Neural progenitor cell (in vitro differentiated cells): ENCODE measurements around the gene C4B. TPM values are rescaled to one million over a fixed set of nuclear protein-coding genes. Genes with fewer than 3 reads are reported as not detected.
A peak's percentile ranks its signal among the peaks of the same experiment; 100 is the strongest.
"Not testable (repeated sequence)": the region's sequence is repeated elsewhere in the genome, so short reads cannot be mapped to it uniquely, and the experiment has no call there.

ENCODE experiments used
- DNase-seq: peaks from one replicate; pipeline ENCODE4 v3.0.0-alpha.2; 2016; ENCODE audit warnings: low spot score
- H2AFZ ChIP-seq: fragments of 200-600 bp; sonication (generic); replicated peaks from 2 replicates; pipeline ENCODE4 v1.6.1; 2016; ENCODE audit warnings: antibody characterized with exemption
- H3F3A ChIP-seq: fragments of 200-600 bp; sonication (generic); 2 replicates; pipeline ENCODE4 v1.6.1; 2016; ENCODE audit warnings: antibody characterized with exemption, low read depth
- H3K27ac ChIP-seq: fragments of 200-600 bp; sonication (generic); 2 replicates; pipeline ENCODE4 v1.5.1; 2016; ENCODE audit warnings: mild to moderate bottlenecking
- H3K27me3 ChIP-seq: fragments of 200-600 bp; sonication (generic); 2 replicates; pipeline ENCODE4 v1.6.1; 2016; ENCODE audit warnings: mild to moderate bottlenecking, moderate library complexity
- H3K36me3 ChIP-seq: fragments of 200-600 bp; sonication (generic); 2 replicates; pipeline ENCODE4 v1.5.1; 2016
- H3K4me1 ChIP-seq: fragments of 200-600 bp; sonication (generic); 2 replicates; pipeline ENCODE4 v1.6.1; 2016; ENCODE audit warnings: mixed run types
- H3K4me2 ChIP-seq: fragments of 200-600 bp; sonication (generic); 2 replicates; pipeline ENCODE4 v1.6.1; 2016
- H3K4me3 ChIP-seq: fragments of 200-600 bp; sonication (generic); 2 replicates; pipeline ENCODE4 v1.5.1; 2016
- H3K79me2 ChIP-seq: fragments of 200-600 bp; sonication (generic); 2 replicates; pipeline ENCODE4 v1.6.1; 2016; ENCODE audit warnings: low read depth
- H3K9ac ChIP-seq: fragments of 200-600 bp; sonication (generic); 2 replicates; pipeline ENCODE4 v1.6.1; 2016
- H3K9me3 ChIP-seq: fragments of 200-600 bp; sonication (generic); 2 replicates; pipeline ENCODE4 v1.5.1; 2016; ENCODE audit warnings: low read depth
- H4K20me1 ChIP-seq: fragments of 200-600 bp; sonication (generic); 2 replicates; pipeline ENCODE4 v1.6.1; 2016; ENCODE audit warnings: low read depth
- H3K27ac Mint-ChIP-seq: 3 replicates; pipeline ENCODE4 v1.8.0; 2021; ENCODE audit warnings: mixed read lengths
- H3K27me3 Mint-ChIP-seq: 2 replicates; pipeline ENCODE4 v1.8.0; 2022; ENCODE audit warnings: low read depth, mild to moderate bottlenecking, inconsistent platforms, moderate library complexity, mixed read lengths; ENCODE audit not compliant: insufficient read depth
- H3K36me3 Mint-ChIP-seq: 3 replicates; pipeline ENCODE4 v1.8.0; 2021; ENCODE audit warnings: mixed read lengths
- H3K4me1 Mint-ChIP-seq: 3 replicates; pipeline ENCODE4 v1.8.0; 2021; ENCODE audit warnings: mixed read lengths
- H3K4me3 Mint-ChIP-seq: 3 replicates; pipeline ENCODE4 v1.8.0; 2021; ENCODE audit warnings: mild to moderate bottlenecking, moderate library complexity, mixed read lengths
- H3K9me3 Mint-ChIP-seq: 3 replicates; pipeline ENCODE4 v1.8.0; 2020; ENCODE audit warnings: mixed read lengths
- EZH2 ChIP-seq: fragments of 200-600 bp; sonication (generic); IDR thresholded peaks from 2 replicates; pipeline ENCODE4 v1.6.1; 2017; ENCODE audit warnings: antibody characterized with exemption, mild to moderate bottlenecking, moderate library complexity
- EZH2phosphoT487 ChIP-seq: fragments of 200-600 bp; sonication (generic); IDR thresholded peaks from 2 replicates; pipeline ENCODE4 v1.6.1; 2017; ENCODE audit warnings: antibody characterized with exemption
- total RNA-seq: library from RNA; depleted of rRNA; stranded (reverse); fragments of >200 nt; gene quantifications from 2 replicates; pipeline ENCODE4 v1.2.3, GENCODE V29; 2015; ENCODE audit warnings: low replicate concordance
- TF ChIP-seq, protein P1 (sequence below): fragments of 200-600 bp; sonication (generic); IDR thresholded peaks from 2 replicates; pipeline ENCODE4 v1.5.1; 2017; ENCODE audit warnings: antibody characterized with exemption, mild to moderate bottlenecking

C4B gene
- 0.30 and 1.5 TPM in 2 replicates for total RNA-seq

DNA sequence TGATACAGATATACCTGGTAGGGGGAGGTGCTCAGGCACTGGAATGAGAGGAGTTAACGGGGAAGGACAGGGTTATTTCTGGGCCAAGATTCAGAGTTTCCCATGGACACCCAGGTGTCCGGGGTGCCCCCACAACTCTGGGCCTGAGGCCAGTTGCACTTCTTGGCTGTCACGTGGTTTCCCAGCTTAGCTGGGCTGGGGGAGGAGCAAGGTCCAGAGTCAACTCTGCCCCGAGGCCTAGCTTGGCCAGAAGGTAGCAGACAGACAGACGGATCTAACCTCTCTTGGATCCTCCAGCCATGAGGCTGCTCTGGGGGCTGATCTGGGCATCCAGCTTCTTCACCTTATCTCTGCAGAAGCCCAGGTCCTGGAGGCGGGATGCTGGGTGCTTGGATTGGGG lies at the start of gene C4B:
Gene C4B, plus strand, starts transcription at position 249 of the 400 bp plus-strand sequence. Its CDS starts 51 bp downstream, at position 300.
- H3K4me1 ChIP-seq, H3K79me2 ChIP-seq, H3K4me3 ChIP-seq, H3K9ac ChIP-seq, H3K36me3 ChIP-seq, H3K9me3 ChIP-seq, H3K4me3 Mint-ChIP-seq, DNase-seq, H3K27me3 ChIP-seq, H3K4me2 ChIP-seq, H3K27ac ChIP-seq, H2AFZ ChIP-seq, H3F3A ChIP-seq, H3K9me3 Mint-ChIP-seq, H3K4me1 Mint-ChIP-seq, H3K27ac Mint-ChIP-seq, H3K36me3 Mint-ChIP-seq, H4K20me1 ChIP-seq, H3K27me3 Mint-ChIP-seq: not testable (repeated sequence)

DNA sequence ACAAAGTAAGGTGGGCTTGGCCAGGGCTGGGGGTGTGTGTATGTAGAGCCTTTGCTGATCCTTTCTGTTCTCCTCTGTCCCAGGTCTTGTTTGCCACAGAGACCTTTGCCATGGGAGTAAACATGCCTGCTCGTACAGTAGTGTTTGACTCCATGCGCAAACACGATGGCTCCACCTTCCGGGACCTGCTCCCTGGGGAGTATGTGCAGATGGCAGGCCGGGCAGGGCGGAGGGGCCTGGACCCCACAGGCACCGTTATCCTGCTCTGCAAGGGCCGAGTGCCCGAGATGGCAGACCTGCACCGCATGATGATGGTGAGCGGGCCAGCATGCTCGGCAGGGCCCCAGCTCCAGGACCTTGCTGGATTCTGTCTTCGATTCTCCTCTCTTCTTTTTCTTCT lies 48.9 kb upstream of the C4B start:
- Histone ChIP-seq H3K27me3 (no peaks in the 10 kb centered on the region), H3K27ac (no peak overlapping the region), H4K20me1 (no peaks in the 10 kb centered on the region), H3K9me3 (no peaks in the 10 kb centered on the region), H3K9ac (no peak overlapping the region), H3K36me3 (no peaks in the 10 kb centered on the region), H3K79me2 (no peaks in the 10 kb centered on the region), H2AFZ (no peak overlapping the region), H3F3A (peaks cover 4% of the 10 kb centered on the region), H3K4me1 (no peaks in the 10 kb centered on the region), H3K4me3 (no peak overlapping the region), H3K4me2 (no peak overlapping the region)
- peaks cover 3% of the 10 kb centered on the region for H3K27me3 Mint-ChIP-seq
- TF ChIP-seq EZH2 (no peak), EZH2phosphoT487 (no peak)
- TF ChIP-seq, protein P1, sequence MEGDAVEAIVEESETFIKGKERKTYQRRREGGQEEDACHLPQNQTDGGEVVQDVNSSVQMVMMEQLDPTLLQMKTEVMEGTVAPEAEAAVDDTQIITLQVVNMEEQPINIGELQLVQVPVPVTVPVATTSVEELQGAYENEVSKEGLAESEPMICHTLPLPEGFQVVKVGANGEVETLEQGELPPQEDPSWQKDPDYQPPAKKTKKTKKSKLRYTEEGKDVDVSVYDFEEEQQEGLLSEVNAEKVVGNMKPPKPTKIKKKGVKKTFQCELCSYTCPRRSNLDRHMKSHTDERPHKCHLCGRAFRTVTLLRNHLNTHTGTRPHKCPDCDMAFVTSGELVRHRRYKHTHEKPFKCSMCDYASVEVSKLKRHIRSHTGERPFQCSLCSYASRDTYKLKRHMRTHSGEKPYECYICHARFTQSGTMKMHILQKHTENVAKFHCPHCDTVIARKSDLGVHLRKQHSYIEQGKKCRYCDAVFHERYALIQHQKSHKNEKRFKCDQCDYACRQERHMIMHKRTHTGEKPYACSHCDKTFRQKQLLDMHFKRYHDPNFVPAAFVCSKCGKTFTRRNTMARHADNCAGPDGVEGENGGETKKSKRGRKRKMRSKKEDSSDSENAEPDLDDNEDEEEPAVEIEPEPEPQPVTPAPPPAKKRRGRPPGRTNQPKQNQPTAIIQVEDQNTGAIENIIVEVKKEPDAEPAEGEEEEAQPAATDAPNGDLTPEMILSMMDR: no peak
- H3K4me3 Mint-ChIP-seq: no peak overlapping the region
- peaks cover 9% of the 10 kb centered on the region for H3K4me1 Mint-ChIP-seq
- H3K27ac Mint-ChIP-seq: no peak overlapping the region
- H3K36me3 Mint-ChIP-seq: peaks cover 41% of the 10 kb centered on the region
- DNase-seq: no peak
- no peaks in the 10 kb centered on the region for H3K9me3 Mint-ChIP-seq

DNA sequence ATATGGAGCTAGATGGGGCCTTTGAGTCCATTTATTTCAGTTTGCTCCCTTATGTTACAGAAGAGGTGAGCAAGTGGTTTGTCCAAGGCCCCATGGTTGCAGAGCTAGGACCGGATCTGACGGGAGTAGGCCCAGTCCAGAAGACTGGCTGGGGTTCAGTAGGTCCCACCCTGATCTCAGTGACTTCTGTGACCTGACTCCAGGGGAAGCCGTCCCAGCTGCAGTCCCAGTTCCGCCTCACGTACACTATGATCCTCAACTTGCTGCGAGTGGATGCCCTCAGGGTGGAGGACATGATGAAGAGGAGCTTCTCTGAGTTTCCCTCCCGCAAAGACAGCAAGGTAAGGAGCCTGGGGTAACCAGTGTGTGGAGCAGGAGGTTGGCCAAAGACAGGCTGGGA lies 48.1 kb upstream of the C4B start:
- H3K4me1 ChIP-seq: peaks cover 6% of the 10 kb centered on the region
- H3K27me3 Mint-ChIP-seq: peaks cover 5% of the 10 kb centered on the region
- no peak overlapping the region for H3K27ac Mint-ChIP-seq
- H3K36me3 Mint-ChIP-seq: peaks cover 41% of the 10 kb centered on the region
- no peaks in the 10 kb centered on the region for H3K9me3 ChIP-seq
- H3K9ac ChIP-seq: no peak overlapping the region
- H3F3A ChIP-seq: peaks cover 12% of the 10 kb centered on the region
- H3K4me3 ChIP-seq: no peak overlapping the region
- no peak for DNase-seq
- no peaks in the 10 kb centered on the region for H3K36me3 ChIP-seq
- H3K27ac ChIP-seq: no peak overlapping the region
- H3K79me2 ChIP-seq: peaks cover 8% of the 10 kb centered on the region
- H3K9me3 Mint-ChIP-seq: no peaks in the 10 kb centered on the region
- TF ChIP-seq EZH2 (no peak), EZH2phosphoT487 (no peak)
- TF ChIP-seq, protein P1: no peak
- no peak overlapping the region for H3K4me3 Mint-ChIP-seq
- peaks cover 7% of the 10 kb centered on the region for H3K4me1 Mint-ChIP-seq
- H3K4me2 ChIP-seq: no peak overlapping the region
- no peaks in the 10 kb centered on the region for H3K27me3 ChIP-seq
- H4K20me1 ChIP-seq: no peaks in the 10 kb centered on the region
- H2AFZ ChIP-seq: no peak overlapping the region

DNA sequence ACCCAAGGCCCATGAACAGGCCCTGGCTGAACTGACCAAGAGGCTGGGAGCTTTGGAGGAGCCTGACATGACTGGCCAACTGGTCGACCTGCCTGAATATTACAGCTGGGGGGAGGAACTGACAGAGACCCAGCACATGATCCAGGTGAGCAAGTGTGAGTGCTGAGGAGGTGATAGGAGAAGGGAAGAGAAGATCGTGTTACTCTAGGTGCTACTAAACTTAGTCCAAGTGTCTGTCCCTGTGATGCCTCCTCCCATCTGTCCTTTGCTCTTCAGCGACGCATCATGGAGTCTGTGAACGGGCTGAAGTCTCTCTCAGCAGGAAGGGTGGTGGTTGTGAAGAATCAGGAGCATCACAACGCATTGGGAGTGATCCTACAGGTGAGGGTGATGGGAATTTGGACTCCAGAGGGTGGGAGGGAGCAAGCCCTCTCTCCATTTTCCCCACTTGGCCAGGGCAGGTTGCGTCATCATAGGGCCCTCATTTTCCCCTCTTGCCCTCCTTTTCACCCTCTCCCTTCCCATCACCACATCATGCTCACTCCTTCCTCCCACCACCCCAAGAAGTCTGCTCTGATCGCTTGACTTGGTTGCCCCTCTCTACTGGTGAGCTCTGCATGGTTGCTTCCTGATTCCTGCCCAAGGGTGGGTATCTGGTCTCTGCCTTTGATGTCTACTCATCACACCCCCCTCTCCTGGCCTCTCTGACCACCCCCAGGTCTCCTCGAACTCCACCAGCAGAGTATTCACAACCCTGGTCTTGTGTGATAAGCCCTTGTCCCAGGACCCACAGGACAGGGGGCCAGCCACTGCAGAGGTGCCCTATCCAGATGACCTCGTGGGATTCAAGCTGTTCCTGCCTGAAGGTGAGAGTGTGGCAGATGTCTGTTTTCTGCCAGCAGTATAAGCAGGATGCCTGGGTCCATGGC lies 47.3 kb upstream of the C4B start:
- Mint-ChIP-seq H3K4me1 (peaks cover 10% of the 10 kb centered on the region), H3K9me3 (no peaks in the 10 kb centered on the region), H3K4me3 (peak overlapping the region; percentile 55), H3K36me3 (peaks cover 36% of the 10 kb centered on the region), H3K27me3 (peaks cover 7% of the 10 kb centered on the region), H3K27ac (no peak overlapping the region)
- Histone ChIP-seq H3K9ac (no peak overlapping the region), H3K4me1 (peaks cover 7% of the 10 kb centered on the region), H3K27ac (no peak overlapping the region), H3K79me2 (peaks cover 10% of the 10 kb centered on the region), H3K4me2 (no peak overlapping the region), H4K20me1 (no peaks in the 10 kb centered on the region), H3K27me3 (no peaks in the 10 kb centered on the region), H3K36me3 (no peaks in the 10 kb centered on the region), H3F3A (peaks cover 17% of the 10 kb centered on the region), H3K4me3 (no peak overlapping the region), H2AFZ (no peak overlapping the region), H3K9me3 (no peaks in the 10 kb centered on the region)
- no peak for TF ChIP-seq EZH2
- TF ChIP-seq, protein P1: no peak
- DNase-seq: no peak
